Common myeloid progenitor, CD34-positive (primary cell): Measurements from ENCODE around the gene CFAP206.

Experiments used
- CTCF ChIA-PET: fragments of 350-600 bp; sonication (Branson Sonifier 250); formaldehyde crosslinking; loops from one replicate; lab custom pipeline; 2021; ENCODE audit warnings: antibody characterized with exemption; lab: Charles Lee
- POLR2A ChIA-PET: fragments of 350-600 bp; sonication (Branson Sonifier 250); formaldehyde crosslinking; loops from one replicate; lab custom pipeline; 2021; ENCODE audit warnings: antibody characterized with exemption; lab: Charles Lee
- DNase-seq, 3 donors: peaks; one replicate each; pipeline versions ENCODE4 v3.0.0 to v3.0.0-alpha.2; 2013
- H3K27ac ChIP-seq, 2 experiments: 1 replicate in 1 of 2; 2 replicates in 1 of 2; pipeline ENCODE4 v1.7.0; 2013; ENCODE audit warnings: inconsistent platforms in 2 of 2, low read length in 2 of 2, mild to moderate bottlenecking in 2 of 2, low read depth in 1 of 2, moderate library complexity in 1 of 2; ENCODE audit not compliant: severe bottlenecking in 2 of 2, insufficient read depth in 1 of 2, poor library complexity in 1 of 2
- H3K27me3 ChIP-seq, 5 experiments: replicated peaks in 2 of 5; 1 replicate in 3 of 5; 2 replicates in 2 of 5; pipeline versions ENCODE4 v1.6.1 to v1.7.0; 2013; ENCODE audit warnings: low read length in 4 of 5, mild to moderate bottlenecking in 2 of 5, moderate library complexity in 2 of 5, inconsistent platforms in 1 of 5; ENCODE audit not compliant: insufficient read depth in 5 of 5, control insufficient read depth in 4 of 5
- H3K36me3 ChIP-seq, 4 experiments: 1 replicate in 2 of 4; 2 replicates in 2 of 4; pipeline versions ENCODE4 v1.6.1 to v1.7.0; 2013; ENCODE audit warnings: low read length in 3 of 4, control low read depth in 1 of 4, mild to moderate bottlenecking in 1 of 4; ENCODE audit not compliant: control insufficient read depth in 4 of 4, insufficient read depth in 4 of 4
- H3K4me1 ChIP-seq, 4 experiments: 1 replicate in 3 of 4; 2 replicates in 1 of 4; pipeline versions ENCODE4 v1.6.1 to v1.7.1; 2013; ENCODE audit warnings: low read length in 3 of 4, mild to moderate bottlenecking in 3 of 4, control low read depth in 1 of 4, inconsistent platforms in 1 of 4, moderate library complexity in 1 of 4; ENCODE audit not compliant: control insufficient read depth in 4 of 4, insufficient read depth in 4 of 4; ENCODE audit errors: control extremely low read depth in 1 of 4
- H3K4me3 ChIP-seq, 7 experiments: 1 replicate in 4 of 7; 2 replicates in 3 of 7; pipeline versions ENCODE4 v1.5.1 to v1.7.0; 2013; ENCODE audit warnings: mild to moderate bottlenecking in 7 of 7, low read length in 6 of 7, moderate library complexity in 6 of 7, inconsistent platforms in 2 of 7, low read depth in 2 of 7, control low read depth in 1 of 7; ENCODE audit not compliant: insufficient read depth in 4 of 7, control insufficient read depth in 1 of 7; ENCODE audit errors: extremely low read depth in 1 of 7
- H3K9me3 ChIP-seq, 5 experiments: 1 replicate in 4 of 5; 2 replicates in 1 of 5; pipeline versions ENCODE4 v1.6.1 to v1.7.1; 2013; ENCODE audit warnings: low read length in 4 of 5, mild to moderate bottlenecking in 2 of 5, inconsistent platforms in 1 of 5, low read depth in 1 of 5, moderate library complexity in 1 of 5; ENCODE audit not compliant: control insufficient read depth in 4 of 5, insufficient read depth in 2 of 5; ENCODE audit errors: control extremely low read depth in 1 of 5
- WGBS: methylation state at CpG from one replicate; pipeline ENCODE4 v1.1.5; 2013; ENCODE audit not compliant: insufficient coverage; 5-methylcytosine and 5-hydroxymethylcytosine counted together

Gene CFAP206

DNA sequence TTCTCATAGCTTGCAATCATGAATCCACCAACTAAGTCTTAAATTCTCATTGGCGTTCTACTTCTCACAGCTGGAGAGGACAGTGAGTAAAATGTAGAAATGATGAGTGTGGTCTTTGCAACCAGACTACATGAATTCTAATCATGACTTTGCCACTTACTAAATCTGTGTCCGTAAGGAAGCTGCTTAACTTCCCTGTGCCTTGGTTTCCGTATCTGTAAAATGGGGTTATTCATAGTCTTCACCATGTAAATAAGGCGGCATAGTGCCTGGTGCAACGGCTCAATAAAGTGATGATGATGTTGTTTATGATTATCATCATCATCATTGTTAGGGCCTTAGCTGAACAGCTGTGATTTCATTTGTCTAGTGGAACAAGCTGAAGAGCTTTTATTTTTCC lies 12.6 kb downstream of the CFAP206 start:
- Histone ChIP-seq H3K36me3 (no peaks in the 10 kb centered on the region), H3K9me3 (peaks cover 0 to 2% (median 0%) of the 10 kb centered on the region in 5 experiments), H3K4me1 (no peaks in the 10 kb centered on the region), H3K27me3 (no peaks in the 10 kb centered on the region), H3K4me3 (no peak overlapping the region), H3K27ac (no peak overlapping the region)
- DNase-seq, result no peak
- 100% methylated on average over 2 of the region's 5 CpGs for WGBS
- CTCF ChIA-PET, result interaction anchor here (0.9 to 1.5 kb wide), 2 partner anchors 10 kb away, joined by 3 to 5 read pairs; no protein-coding TSS in a partner anchor
- POLR2A ChIA-PET, result no interaction called here

DNA sequence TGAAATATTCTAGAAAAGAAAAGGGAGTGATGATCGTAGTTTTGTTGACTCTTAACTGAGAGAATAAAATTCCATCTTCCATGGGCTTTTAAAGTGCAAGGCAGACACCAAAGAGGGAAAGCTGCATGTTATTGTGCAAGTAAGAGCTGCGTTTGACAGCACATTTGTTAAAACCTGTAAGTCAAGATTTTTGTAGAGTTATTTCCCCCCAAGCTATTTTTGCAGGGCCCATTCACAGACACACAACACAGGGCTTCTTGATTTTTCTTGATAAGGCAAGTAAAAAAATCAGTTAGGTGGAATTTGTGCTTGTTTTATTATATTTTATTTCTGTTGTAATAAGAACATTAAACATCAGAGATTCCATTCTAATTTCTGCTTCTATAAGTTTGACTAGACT lies 13.8 kb downstream of the CFAP206 start:
- Histone ChIP-seq H3K4me1 (no peaks in the 10 kb centered on the region), H3K4me3 (no peak overlapping the region), H3K27me3 (no peaks in the 10 kb centered on the region), H3K36me3 (no peaks in the 10 kb centered on the region), H3K9me3 (peaks cover 0 to 2% (median 0%) of the 10 kb centered on the region in 5 experiments), H3K27ac (no peak overlapping the region)
- WGBS, result 100% methylated on average over 1 of the region's 2 CpGs
- ChIA-PET CTCF (no interaction called here), POLR2A (no interaction called here)
- no peak for DNase-seq

GRCh38 chr6:87426789-87427188 lies 19.0 kb downstream of the CFAP206 start:
- Histone ChIP-seq H3K27ac (no peak overlapping the region), H3K9me3 (no peaks in the 10 kb centered on the region), H3K36me3 (no peaks in the 10 kb centered on the region), H3K4me3 (no peak overlapping the region), H3K27me3 (peaks cover 0 to 2% (median 0%) of the 10 kb centered on the region in 5 experiments), H3K4me1 (no peaks in the 10 kb centered on the region)
- CTCF ChIA-PET, result no interaction called here
- 100% methylated on average over 1 of the region's 4 CpGs for WGBS
- POLR2A ChIA-PET, result no interaction called here
- DNase-seq, result no peak

DNA sequence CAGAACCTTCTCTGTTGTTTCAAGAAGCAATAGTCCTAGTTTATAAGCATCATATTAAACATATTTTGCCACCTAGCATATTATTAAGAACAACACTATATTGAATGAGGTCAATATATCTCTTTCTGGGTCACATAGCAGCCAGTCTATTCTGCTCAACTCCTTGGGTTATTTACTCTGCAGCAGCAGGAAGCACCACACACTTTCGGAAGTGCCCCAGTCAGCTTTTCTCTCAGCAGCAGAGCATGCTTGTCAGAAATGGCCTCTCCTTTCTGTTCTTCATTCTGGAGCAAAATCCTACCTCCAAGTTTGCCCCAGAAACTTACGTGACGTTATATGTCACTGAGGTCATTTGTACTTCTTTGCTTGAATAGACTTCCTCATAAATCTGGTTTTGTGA lies 22.7 kb downstream of the CFAP206 start:
- Histone ChIP-seq H3K9me3 (no peaks in the 10 kb centered on the region), H3K4me3 (no peak overlapping the region), H3K4me1 (no peaks in the 10 kb centered on the region), H3K27ac (no peak overlapping the region), H3K36me3 (no peaks in the 10 kb centered on the region), H3K27me3 (peaks cover 0 to 2% (median 0%) of the 10 kb centered on the region in 5 experiments)
- DNase-seq, result no peak
- POLR2A ChIA-PET, result no interaction called here
- WGBS, result 83% methylated on average over 2 of the region's 3 CpGs
- CTCF ChIA-PET, result interaction anchor here (1.6 kb wide), 1 partner anchor 10 kb away, joined by 3 read pairs; no protein-coding TSS in a partner anchor

GRCh38 chr6:87431263-87431662 lies 23.5 kb downstream of the CFAP206 start:
- CTCF ChIA-PET, result no interaction called here

GRCh38 chr6:87436435-87436834 lies 28.7 kb downstream of the CFAP206 start:
- CTCF ChIA-PET, result interaction anchor here (1.6 kb wide), 1 partner anchor 43 kb away, joined by 4 read pairs; no protein-coding TSS in a partner anchor
- H3K9me3 ChIP-seq, result no peaks in the 10 kb centered on the region
- no peaks in the 10 kb centered on the region for H3K4me1 ChIP-seq
- H3K36me3 ChIP-seq, result no peaks in the 10 kb centered on the region
- WGBS, result 18% methylated on average over 2 of the region's 4 CpGs
- POLR2A ChIA-PET, result interaction anchor here (0.7 kb wide), 1 partner anchor 1025 kb away, joined by 4 read pairs; no protein-coding TSS in a partner anchor
- DNase-seq, result peak; percentile 73 to 91 (median 87)
- no peak overlapping the region for H3K4me3 ChIP-seq
- no peaks in the 10 kb centered on the region for H3K27me3 ChIP-seq
- H3K27ac ChIP-seq, result no peak overlapping the region

More at GRCh38 chr6:87431263-87431662, 23.5 kb downstream of the CFAP206 start:
- POLR2A ChIA-PET, result no interaction called here
- 95% methylated on average over 4 of the region's 5 CpGs for WGBS
- no peak for DNase-seq
- Histone ChIP-seq H3K36me3 (no peaks in the 10 kb centered on the region), H3K9me3 (no peaks in the 10 kb centered on the region), H3K4me3 (no peak overlapping the region), H3K4me1 (no peaks in the 10 kb centered on the region), H3K27me3 (peaks cover 0 to 2% (median 0%) of the 10 kb centered on the region in 5 experiments), H3K27ac (no peak overlapping the region)

GRCh38 chr6:87441711-87442110 lies 33.9 kb downstream of the CFAP206 start:
- H3K9me3 ChIP-seq, result no peaks in the 10 kb centered on the region
- H3K27me3 ChIP-seq, result no peaks in the 10 kb centered on the region
- no peaks in the 10 kb centered on the region for H3K4me1 ChIP-seq
- no peak overlapping the region for H3K27ac ChIP-seq
- DNase-seq, result no peak
- ChIA-PET CTCF (no interaction called here), POLR2A (no interaction called here)
- H3K36me3 ChIP-seq, result no peaks in the 10 kb centered on the region
- WGBS, result 85% methylated on average over 5 of the region's 5 CpGs
- H3K4me3 ChIP-seq, result no peak overlapping the region
